WTC11 (cell line): ENCODE data around the gene SMYD3. TPM values are rescaled to one million over a fixed set of nuclear protein-coding genes. Genes with fewer than 3 reads are reported as not detected.
A peak's percentile ranks its signal among the peaks of the same experiment; 100 is the strongest.

Source experiments
- ATAC-seq: fragments of 200-7000 bp; cut with Tn5 transposase; 2 replicates; pipeline ENCODE4 v1.10.0; 2021; ENCODE audit warnings: mild to moderate bottlenecking, moderate library complexity
- CTCF ChIA-PET: fragments of 300-600 bp; sonication (Branson Sonifier 250); formaldehyde crosslinking; loops from one replicate; lab custom pipeline; 2021; ENCODE audit warnings: antibody characterized with exemption; lab: Charles Lee
- POLR2A ChIA-PET: fragments of 350-600 bp; sonication (Branson Sonifier 250); formaldehyde crosslinking; loops from one replicate; lab custom pipeline; 2021; ENCODE audit warnings: antibody characterized with exemption; lab: Charles Lee
- DNase-seq: peaks from one replicate; pipeline ENCODE4 v3.0.0; 2021; ENCODE audit warnings: low spot score
- H3K27ac Mint-ChIP-seq: 2 replicates; pipeline ENCODE4 v1.8.0; 2021; ENCODE audit warnings: mixed read lengths
- H3K27me3 Mint-ChIP-seq: 2 replicates; pipeline ENCODE4 v1.8.0; 2021; ENCODE audit warnings: low read depth, mild to moderate bottlenecking, moderate library complexity, mixed read lengths
- H3K36me3 Mint-ChIP-seq: 2 replicates; pipeline ENCODE4 v1.8.0; 2021; ENCODE audit warnings: mixed read lengths
- H3K4me1 Mint-ChIP-seq: 2 replicates; pipeline ENCODE4 v1.8.0; 2022; ENCODE audit warnings: mixed read lengths
- H3K4me3 Mint-ChIP-seq: 2 replicates; pipeline ENCODE4 v1.8.0; 2021; ENCODE audit warnings: mild to moderate bottlenecking, moderate library complexity, mixed read lengths
- H3K9me3 Mint-ChIP-seq: 2 replicates; pipeline ENCODE4 v1.8.0; 2021; ENCODE audit warnings: mixed read lengths
- AFF4 ChIP-seq: sonication (generic); formaldehyde crosslinking; IDR thresholded peaks from 2 replicates; pipeline ENCODE4 v1.8.1; 2023; ENCODE audit warnings: mild to moderate bottlenecking, missing genetic modification reagents, borderline replicate concordance
- ARID4B ChIP-seq: sonication (generic); formaldehyde crosslinking; IDR thresholded peaks from 2 replicates; pipeline ENCODE4 v1.8.0; 2023; ENCODE audit warnings: missing genetic modification reagents, mild to moderate bottlenecking, borderline replicate concordance
- ATF3 ChIP-seq: sonication (generic); formaldehyde crosslinking; conservative IDR thresholded peaks from 2 replicates; pipeline ENCODE4 v1.8.1; 2022; ENCODE audit warnings: mild to moderate bottlenecking, missing genetic modification reagents
- ATF6 ChIP-seq: sonication (generic); formaldehyde crosslinking; IDR thresholded peaks from 2 replicates; pipeline ENCODE4 v1.8.1; 2023; ENCODE audit warnings: mild to moderate bottlenecking, missing genetic modification reagents
- E2F4 ChIP-seq: sonication (generic); formaldehyde crosslinking; IDR thresholded peaks from 2 replicates; pipeline ENCODE4 v1.8.1; 2022; ENCODE audit warnings: low read depth, mild to moderate bottlenecking, moderate library complexity, missing genetic modification reagents, borderline replicate concordance
- ELF4 ChIP-seq: sonication (generic); formaldehyde crosslinking; IDR thresholded peaks from 2 replicates; pipeline ENCODE4 v1.8.1; 2022; ENCODE audit warnings: low read depth, mild to moderate bottlenecking, moderate library complexity, missing genetic modification reagents
- ESRRA ChIP-seq: sonication (generic); formaldehyde crosslinking; IDR thresholded peaks from 2 replicates; pipeline ENCODE4 v1.8.1; 2022; ENCODE audit warnings: mild to moderate bottlenecking, missing genetic modification reagents, borderline replicate concordance
- MAX ChIP-seq: sonication (generic); formaldehyde crosslinking; IDR thresholded peaks from 2 replicates; pipeline ENCODE4 v1.8.0; 2022; ENCODE audit warnings: mild to moderate bottlenecking, missing genetic modification reagents
- MLX ChIP-seq: sonication (generic); formaldehyde crosslinking; IDR thresholded peaks from 2 replicates; pipeline ENCODE4 v1.8.1; 2023; ENCODE audit warnings: mild to moderate bottlenecking, missing genetic modification reagents, moderate library complexity
- NFATC4 ChIP-seq: fragments of 250-450 bp; sonication (Bioruptor Pico); IDR thresholded peaks from 2 replicates; pipeline ENCODE4 v1.9.0; 2021; ENCODE audit warnings: mild to moderate bottlenecking
- NR1H2 ChIP-seq: sonication (generic); formaldehyde crosslinking; IDR thresholded peaks from 2 replicates; pipeline ENCODE4 v1.9.0; 2021; ENCODE audit warnings: mild to moderate bottlenecking, moderate library complexity, missing genetic modification reagents
- PRDM15 ChIP-seq: sonication (generic); formaldehyde crosslinking; IDR thresholded peaks from 2 replicates; pipeline ENCODE4 v1.8.0; 2022; ENCODE audit warnings: missing genetic modification reagents
- RORB ChIP-seq: fragments of 250-450 bp; sonication (Bioruptor Pico); IDR thresholded peaks from 2 replicates; pipeline ENCODE4 v1.9.0; 2021; ENCODE audit warnings: mild to moderate bottlenecking
- SP1 ChIP-seq: sonication (generic); formaldehyde crosslinking; conservative IDR thresholded peaks from 2 replicates; pipeline ENCODE4 v1.8.1; 2022; ENCODE audit warnings: missing genetic modification reagents
- ZBTB21 ChIP-seq: sonication (generic); formaldehyde crosslinking; IDR thresholded peaks from 2 replicates; pipeline ENCODE4 v1.8.1; 2023; ENCODE audit warnings: mild to moderate bottlenecking, missing genetic modification reagents, borderline replicate concordance
- ZMAT4 ChIP-seq: fragments of 250-450 bp; sonication (Bioruptor Pico); IDR thresholded peaks from 2 replicates; pipeline ENCODE4 v1.9.0; 2021; ENCODE audit warnings: mild to moderate bottlenecking
- total RNA-seq: library from RNA; stranded (reverse); gene quantifications from 3 replicates; pipeline ENCODE4 v1.2.3, GENCODE V29; 2021

Gene SMYD3
- total RNA-seq, 1 experiment from 2014 or later = 21.4 TPM

GRCh38 chr1:246193537-246193936 is 313.5 kb downstream of the SMYD3 start:
- H3K27me3 Mint-ChIP-seq = no peaks in the 10 kb centered on the region
- no peak for DNase-seq
- peak overlapping the region; percentile 49; the same call in 1 of the 2 replicates for H3K27ac Mint-ChIP-seq
- POLR2A ChIA-PET = no interaction called here
- CTCF ChIA-PET = no interaction called here
- no peaks in the 10 kb centered on the region for H3K9me3 Mint-ChIP-seq
- ATAC-seq = no peak
- TF ChIP-seq MLX (CRISPR knock-in tag) = no peak
- TF ChIP-seq SP1 (CRISPR knock-in tag) = no peak
- no peak for TF ChIP-seq ELF4 (CRISPR knock-in tag)
- TF ChIP-seq ATF3 (CRISPR knock-in tag) = no peak
- TF ChIP-seq PRDM15 (CRISPR knock-in tag) = no peak
- TF ChIP-seq E2F4 (CRISPR knock-in tag) = no peak
- H3K36me3 Mint-ChIP-seq = no peaks in the 10 kb centered on the region
- H3K4me1 Mint-ChIP-seq = peaks cover 14% of the 10 kb centered on the region
- no peak overlapping the region for H3K4me3 Mint-ChIP-seq

GRCh38 chr1:246189126-246189525 is 318.0 kb downstream of the SMYD3 start:
- ChIA-PET CTCF (no interaction called here), POLR2A (no interaction called here)
- DNase-seq (no peak), ATAC-seq (no peak)
- no peaks in the 10 kb centered on the region for H3K36me3 Mint-ChIP-seq
- peaks cover 6% of the 10 kb centered on the region for H3K4me1 Mint-ChIP-seq
- no peaks in the 10 kb centered on the region for H3K9me3 Mint-ChIP-seq
- no peak overlapping the region for H3K4me3 Mint-ChIP-seq
- no peak overlapping the region for H3K27ac Mint-ChIP-seq
- no peaks in the 10 kb centered on the region for H3K27me3 Mint-ChIP-seq
- TF ChIP-seq ESRRA (CRISPR knock-in tag) = no peak
- TF ChIP-seq ZBTB21 (CRISPR knock-in tag) = no peak
- no peak for TF ChIP-seq ARID4B
- TF ChIP-seq ZMAT4 (CRISPR knock-in tag) = no peak
- TF ChIP-seq RORB (CRISPR knock-in tag) = no peak
- TF ChIP-seq MAX (CRISPR knock-in tag) = no peak
- TF ChIP-seq NFATC4 (CRISPR knock-in tag) = no peak
- no peak for TF ChIP-seq NR1H2
- no peak for TF ChIP-seq AFF4
- TF ChIP-seq ATF6 (CRISPR knock-in tag) = no peak
